HG03439 (cell line): ENCODE measurements around the gene SLC27A5.
"Not testable (repeated sequence)": the region's sequence is repeated elsewhere in the genome, so short reads cannot be mapped to it uniquely, and the experiment has no call there.

ENCODE experiments used
- ATAC-seq: cut with Tn5 transposase; IDR thresholded peaks from one replicate; pipeline ENCODE4 v1.9.1; 2021; ENCODE audit warnings: mild to moderate bottlenecking, moderate library complexity; ENCODE audit not compliant: unreplicated experiment

Gene SLC27A5

GRCh38 chr19:58499021-58499927 is 12.5 kb downstream of the SLC27A5 start:
- ATAC-seq, result peak; percentile 84

- ATAC-seq, result peak; percentile 17
These were observed 13.3 kb downstream of the SLC27A5 start for GRCh38 chr19:58498316-58499020.

- no peak for ATAC-seq
These were observed 14.1 kb downstream of the SLC27A5 start for GRCh38 chr19:58497634-58498170.

- no peak for ATAC-seq
These were observed 19.5 kb downstream of the SLC27A5 start for GRCh38 chr19:58492265-58492664.

- ATAC-seq, result no peak
These were observed 20.4 kb downstream of the SLC27A5 start for GRCh38 chr19:58491393-58491792.

- ATAC-seq, result not testable (repeated sequence)
These were observed 27.4 kb downstream of the SLC27A5 start for GRCh38 chr19:58484349-58484748.

GRCh38 chr19:58483776-58484175 is 28.0 kb downstream of the SLC27A5 start:
- no peak for ATAC-seq

GRCh38 chr19:58482372-58482771 is 29.4 kb downstream of the SLC27A5 start:
- ATAC-seq, result no peak

GRCh38 chr19:58480831-58481230 is 31.0 kb downstream of the SLC27A5 start:
- no peak for ATAC-seq

GRCh38 chr19:58480481-58480830 is 31.3 kb downstream of the SLC27A5 start:
- no peak for ATAC-seq

- ATAC-seq, result no peak
These were observed 31.9 kb downstream of the SLC27A5 start for GRCh38 chr19:58479736-58480480.

GRCh38 chr19:58479303-58479702 is 32.5 kb downstream of the SLC27A5 start:
- ATAC-seq, result no peak

- no peak for ATAC-seq
These were observed 33.9 kb downstream of the SLC27A5 start for GRCh38 chr19:58477871-58478270.

GRCh38 chr19:58477130-58477529 is 34.7 kb downstream of the SLC27A5 start:
- ATAC-seq, result no peak

- no peak for ATAC-seq
These were observed 35.2 kb downstream of the SLC27A5 start for GRCh38 chr19:58476498-58477015.

- peak; percentile 77 for ATAC-seq
These were observed 35.9 kb downstream of the SLC27A5 start, which contains the start of gene ZNF446 for GRCh38 chr19:58475714-58476497. Gene ZNF446 (plus strand): TSS chr19:58476352. CDS start chr19:58477219, 867 bp downstream.

GRCh38 chr19:58474997-58475713 is 36.6 kb downstream of the SLC27A5 start:
- ATAC-seq, result peak; percentile 5

- ATAC-seq, result no peak
These were observed 37.3 kb downstream of the SLC27A5 start for GRCh38 chr19:58474291-58474996.

- no peak for ATAC-seq
These were observed 38.0 kb downstream of the SLC27A5 start for GRCh38 chr19:58473775-58474174.
